Activated T-helper 17 cell treated with anti-CD3 and anti-CD28 coated beads, Interleukin-2, amount 50 U/mL, for 72 hours (primary cell): ENCODE measurements around the gene SAMSN1. TPM values are rescaled to one million over a fixed set of nuclear protein-coding genes. Genes with fewer than 3 reads are reported as not detected.
"Not testable (repeated sequence)": the region's sequence is repeated elsewhere in the genome, so short reads cannot be mapped to it uniquely, and the experiment has no call there.

ENCODE experiments used
- ATAC-seq: fragments of 150-1000 bp; cut with Tn5 transposase; replicated peaks from 2 replicates; pipeline ENCODE4 v1.10.0; 2021; ENCODE audit warnings: mild to moderate bottlenecking, moderate library complexity
- H3K27ac Mint-ChIP-seq: one replicate; pipeline ENCODE4 v1.8.0; 2022; ENCODE audit warnings: mixed read lengths
- H3K27me3 Mint-ChIP-seq: one replicate; pipeline ENCODE4 v1.8.0; 2022; ENCODE audit warnings: mixed read lengths
- H3K36me3 Mint-ChIP-seq: one replicate; pipeline ENCODE4 v1.8.0; 2022; ENCODE audit warnings: low read depth, mild to moderate bottlenecking, mixed read lengths
- H3K4me1 Mint-ChIP-seq: one replicate; pipeline ENCODE4 v1.8.0; 2022; ENCODE audit warnings: mixed read lengths
- H3K4me3 Mint-ChIP-seq: one replicate; pipeline ENCODE4 v1.8.0; 2022; ENCODE audit warnings: mild to moderate bottlenecking, mixed read lengths
- H3K9me3 Mint-ChIP-seq: one replicate; pipeline ENCODE4 v1.8.0; 2022; ENCODE audit warnings: mixed read lengths
- total RNA-seq, 2 donors: library from RNA; stranded (reverse); gene quantifications; one replicate each; pipeline ENCODE4 v1.2.3, GENCODE V29; 2022

SAMSN1 gene
- total RNA-seq, 2 donors from 2014 or later, result 76.9 to 93.3 TPM

DNA sequence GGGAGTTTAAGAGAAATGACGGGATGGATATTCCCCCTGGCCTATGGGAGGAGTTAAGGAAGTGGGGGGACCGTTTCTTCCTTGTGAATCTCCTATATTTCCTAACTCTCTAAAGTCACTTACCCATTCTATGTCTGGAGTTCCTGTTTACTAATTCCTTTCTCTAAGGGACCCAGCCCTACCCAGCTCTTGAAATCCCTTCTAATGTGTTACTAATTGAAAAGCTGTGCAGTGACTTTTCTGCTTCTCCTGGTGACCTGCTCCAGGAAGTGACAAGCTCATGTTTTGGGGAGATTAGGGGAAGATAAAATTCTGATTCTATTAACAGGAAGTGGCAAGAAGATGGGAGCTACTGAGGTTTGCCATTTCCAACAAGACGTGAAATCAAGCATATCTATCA lies 4.0 kb upstream of the SAMSN1 start:
- Mint-ChIP-seq H3K36me3 (peaks cover 13% of the 10 kb centered on the region), H3K27me3 (no peaks in the 10 kb centered on the region), H3K27ac (peak overlapping the region; percentile 93), H3K4me3 (peak overlapping the region; percentile 81), H3K4me1 (peaks cover 45% of the 10 kb centered on the region), H3K9me3 (no peaks in the 10 kb centered on the region)
- ATAC-seq, result no peak

DNA sequence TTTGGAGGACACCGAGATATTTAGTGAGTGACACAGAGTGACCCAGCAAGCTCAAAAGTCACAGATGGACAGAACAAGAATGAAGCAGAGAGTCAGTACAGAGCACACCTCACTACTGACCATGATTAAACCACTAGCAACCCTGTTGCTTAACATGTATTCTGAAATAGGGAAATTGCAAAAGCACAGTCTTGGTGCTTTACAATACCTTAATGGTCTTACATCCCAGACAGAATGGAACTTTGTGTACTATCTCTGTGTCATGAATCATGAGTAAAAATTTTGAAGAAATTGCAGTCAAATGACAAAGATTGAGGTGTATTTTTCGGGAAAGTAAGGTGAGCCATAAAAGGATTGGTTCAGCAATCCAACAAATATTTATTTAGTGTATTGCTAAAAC lies 2.7 kb upstream of the SAMSN1 start:
- Mint-ChIP-seq H3K27ac (peak overlapping the region; percentile 93), H3K4me3 (peak overlapping the region; percentile 81), H3K9me3 (no peaks in the 10 kb centered on the region), H3K4me1 (peaks cover 35% of the 10 kb centered on the region), H3K27me3 (no peaks in the 10 kb centered on the region), H3K36me3 (peaks cover 25% of the 10 kb centered on the region)
- no peak for ATAC-seq

DNA sequence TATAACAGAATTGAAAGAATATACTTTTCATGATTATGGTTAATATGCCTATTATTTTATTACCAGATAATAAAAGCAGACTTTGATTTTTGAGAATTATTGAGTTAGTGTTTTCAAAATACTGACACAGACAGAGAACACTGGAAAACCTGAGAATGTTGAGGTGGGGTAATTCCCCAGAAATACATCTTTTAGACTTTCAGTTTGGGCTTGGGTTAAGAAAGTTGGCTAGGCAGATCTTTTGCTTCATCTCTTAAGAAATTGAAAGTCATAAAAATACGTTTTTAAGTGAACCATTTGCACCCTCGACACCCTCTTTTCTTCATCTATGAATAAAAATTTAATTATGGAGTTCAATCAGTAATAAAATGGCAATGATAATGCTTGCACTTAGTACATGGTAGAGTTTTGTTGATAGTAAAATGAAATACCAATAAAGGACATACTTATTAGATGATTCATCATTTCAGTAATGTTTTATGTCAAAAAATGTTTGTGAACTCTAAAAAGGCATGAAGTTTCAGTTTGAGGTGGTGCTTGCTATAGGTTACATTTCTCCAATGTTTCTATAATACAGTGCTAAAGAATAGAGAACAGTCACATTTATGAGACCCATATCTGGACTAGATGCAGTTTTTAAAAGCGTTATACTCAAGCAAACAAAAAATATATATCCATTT lies 1.9 kb upstream of the SAMSN1 start:
- H3K27me3 Mint-ChIP-seq, result no peaks in the 10 kb centered on the region
- peak overlapping the region; percentile 81 for H3K4me3 Mint-ChIP-seq
- no peaks in the 10 kb centered on the region for H3K9me3 Mint-ChIP-seq
- H3K36me3 Mint-ChIP-seq, result peaks cover 27% of the 10 kb centered on the region
- peaks cover 35% of the 10 kb centered on the region for H3K4me1 Mint-ChIP-seq
- peak; percentile 73 for ATAC-seq
- H3K27ac Mint-ChIP-seq, result peak overlapping the region; percentile 93

DNA sequence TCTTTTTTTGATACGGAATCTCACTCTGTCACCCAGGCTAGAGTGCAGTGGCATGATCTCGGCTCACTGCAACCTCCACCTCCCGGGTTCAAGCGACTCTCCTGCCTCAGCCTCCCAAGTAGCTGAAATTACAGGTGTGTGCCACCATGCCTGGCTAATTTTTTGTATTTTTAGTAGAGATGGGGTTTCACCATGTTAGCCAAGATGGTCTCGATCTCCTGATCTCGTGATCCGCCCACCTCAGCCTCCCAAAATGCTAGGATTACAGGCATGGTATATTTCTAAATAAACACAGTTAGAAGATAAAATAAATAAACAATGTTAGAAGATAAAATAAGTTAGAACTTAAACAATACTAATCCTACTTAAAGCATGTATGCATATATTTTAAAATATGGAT lies 604 bp upstream of the SAMSN1 start:
- H3K9me3 Mint-ChIP-seq, H3K27me3 Mint-ChIP-seq, ATAC-seq: not testable (repeated sequence)
- peaks cover 38% of the 10 kb centered on the region for H3K36me3 Mint-ChIP-seq
- peak overlapping the region; percentile 93 for H3K27ac Mint-ChIP-seq
- H3K4me1 Mint-ChIP-seq, result peaks cover 35% of the 10 kb centered on the region
- peak overlapping the region; percentile 81 for H3K4me3 Mint-ChIP-seq

DNA sequence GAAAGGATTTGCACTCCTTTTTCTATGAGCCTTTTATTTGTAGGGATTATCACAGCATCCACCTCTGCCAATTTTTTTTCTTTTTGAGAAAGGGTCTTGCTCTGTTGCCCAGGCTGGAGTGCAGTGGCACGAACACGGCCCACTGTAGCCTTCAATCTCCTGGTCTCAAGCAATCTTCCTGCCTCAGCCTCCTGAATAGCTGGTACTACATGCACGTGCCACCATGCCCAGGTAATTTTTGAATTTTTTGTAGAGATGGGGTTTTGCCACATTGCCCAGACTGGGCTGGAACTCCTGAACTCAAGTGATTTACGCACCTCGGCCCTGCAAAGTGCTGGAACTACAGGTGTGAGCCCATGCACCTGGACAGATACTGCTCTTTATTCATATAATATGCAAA lies 2.1 kb downstream of the SAMSN1 start:
- no peak for ATAC-seq
- peak overlapping the region; percentile 81 for H3K4me3 Mint-ChIP-seq
- peak overlapping the region; percentile 93 for H3K27ac Mint-ChIP-seq
- H3K9me3 Mint-ChIP-seq, result no peaks in the 10 kb centered on the region
- H3K4me1 Mint-ChIP-seq, result peaks cover 23% of the 10 kb centered on the region
- H3K36me3 Mint-ChIP-seq, result peaks cover 65% of the 10 kb centered on the region
- no peaks in the 10 kb centered on the region for H3K27me3 Mint-ChIP-seq

DNA sequence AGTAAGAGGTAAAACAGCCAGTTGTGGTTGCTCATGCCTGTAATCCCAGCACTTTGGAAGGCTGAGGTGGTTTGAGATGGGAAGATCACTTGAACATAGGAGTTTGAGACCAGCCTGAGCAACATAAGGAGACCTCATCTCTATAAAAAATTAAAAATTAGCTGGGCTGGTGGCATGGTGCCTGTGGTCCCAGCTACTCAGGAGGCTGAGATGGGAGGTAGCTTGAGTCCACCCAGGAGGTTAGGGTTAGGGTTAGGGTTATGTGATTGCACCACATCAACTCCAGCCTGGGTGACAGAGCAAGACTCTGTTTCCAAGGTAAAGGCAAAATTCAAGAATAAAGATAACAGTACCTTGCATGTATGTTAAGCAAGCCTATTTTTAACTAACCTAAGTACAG lies 3.5 kb downstream of the SAMSN1 start:
- peaks cover 26% of the 10 kb centered on the region for H3K4me1 Mint-ChIP-seq
- H3K4me3 Mint-ChIP-seq, result peak overlapping the region; percentile 81
- peaks cover 79% of the 10 kb centered on the region for H3K36me3 Mint-ChIP-seq
- H3K27me3 Mint-ChIP-seq, result no peaks in the 10 kb centered on the region
- no peak for ATAC-seq
- H3K27ac Mint-ChIP-seq, result peak overlapping the region; percentile 83
- no peaks in the 10 kb centered on the region for H3K9me3 Mint-ChIP-seq

DNA sequence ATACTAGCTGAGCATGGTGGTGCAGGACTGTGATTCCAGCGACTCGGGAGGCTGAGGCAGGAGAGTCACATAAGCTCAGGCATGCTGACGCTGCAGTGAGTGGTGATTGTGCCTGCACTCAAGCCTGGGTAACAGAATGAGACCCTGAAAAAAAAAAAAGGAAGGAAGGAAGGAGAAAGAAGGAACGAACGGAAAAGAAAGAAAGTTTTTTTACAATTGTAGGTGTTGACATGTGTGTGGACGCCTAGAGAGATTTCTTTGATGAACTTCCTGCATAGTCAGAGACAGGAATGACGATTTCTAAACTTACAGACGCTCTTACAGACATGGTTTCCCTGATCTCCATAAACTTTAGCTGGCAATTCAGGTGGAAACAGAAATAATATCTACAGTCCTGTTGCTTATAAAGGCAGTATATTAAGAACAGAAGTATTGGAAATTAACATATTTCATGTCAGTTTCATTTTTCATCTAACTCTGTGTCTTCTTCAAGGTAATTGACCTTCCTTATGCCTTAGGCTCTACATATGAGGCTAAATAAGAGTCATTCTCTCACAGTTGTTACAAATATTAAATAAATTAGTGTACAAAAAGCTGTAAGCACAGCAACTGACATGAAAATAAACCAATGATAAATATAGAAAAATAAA lies 4.1 kb downstream of the SAMSN1 start:
- H3K4me1 Mint-ChIP-seq, result peaks cover 25% of the 10 kb centered on the region
- peak; percentile 50 for ATAC-seq
- H3K27me3 Mint-ChIP-seq, result no peaks in the 10 kb centered on the region
- H3K9me3 Mint-ChIP-seq, result peaks cover 4% of the 10 kb centered on the region
- H3K36me3 Mint-ChIP-seq, result peaks cover 86% of the 10 kb centered on the region
- peak overlapping the region; percentile 83 for H3K27ac Mint-ChIP-seq
- H3K4me3 Mint-ChIP-seq, result peak overlapping the region; percentile 81

DNA sequence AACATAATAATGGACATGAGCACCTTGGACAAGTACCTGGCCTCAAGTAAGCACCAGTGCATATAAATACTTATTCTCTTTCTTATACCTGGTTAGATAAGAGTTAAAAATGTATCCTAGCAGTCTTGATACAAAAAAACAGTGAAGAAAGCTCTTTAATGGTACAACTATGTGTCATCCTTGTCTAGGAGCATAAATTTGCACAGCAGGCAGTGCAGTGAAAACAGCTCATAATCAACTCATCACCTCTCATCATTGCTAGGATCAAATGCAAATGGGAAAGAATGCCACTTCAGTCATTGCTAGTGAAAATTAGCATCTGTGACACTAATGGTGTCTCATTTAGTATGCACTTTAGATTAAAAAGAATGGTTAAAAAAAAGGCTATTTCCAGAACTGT lies 7.6 kb downstream of the SAMSN1 start:
- Mint-ChIP-seq H3K4me3 (peak overlapping the region; percentile 81), H3K9me3 (peaks cover 6% of the 10 kb centered on the region), H3K27me3 (no peaks in the 10 kb centered on the region), H3K4me1 (peaks cover 39% of the 10 kb centered on the region), H3K36me3 (peaks cover 93% of the 10 kb centered on the region), H3K27ac (peak overlapping the region; percentile 93)
- peak; percentile 28 for ATAC-seq

DNA sequence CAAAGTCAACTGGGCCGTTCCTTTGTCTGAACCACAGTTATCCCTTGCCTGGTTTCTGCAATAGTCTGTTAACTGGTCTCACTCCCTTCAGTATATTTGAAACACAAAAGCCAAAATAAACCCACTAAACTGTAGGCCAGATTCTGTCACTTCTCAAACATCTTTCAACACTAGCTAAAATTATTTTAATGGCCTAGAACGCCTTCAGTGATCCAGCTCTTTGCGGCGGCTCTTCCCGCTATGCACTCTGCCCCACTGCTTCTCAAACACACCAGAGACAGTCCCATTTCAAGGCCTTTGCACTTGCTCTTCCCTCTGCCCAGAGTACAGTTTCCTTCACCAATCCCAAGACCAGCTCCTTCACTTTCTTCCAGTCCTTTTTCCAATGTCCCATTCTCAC lies 9.2 kb downstream of the SAMSN1 start:
- H3K27me3 Mint-ChIP-seq, result no peaks in the 10 kb centered on the region
- peaks cover 91% of the 10 kb centered on the region for H3K36me3 Mint-ChIP-seq
- H3K4me3 Mint-ChIP-seq, result peak overlapping the region; percentile 81
- H3K4me1 Mint-ChIP-seq, result peaks cover 43% of the 10 kb centered on the region
- no peak for ATAC-seq
- peak overlapping the region; percentile 93 for H3K27ac Mint-ChIP-seq
- peaks cover 6% of the 10 kb centered on the region for H3K9me3 Mint-ChIP-seq

DNA sequence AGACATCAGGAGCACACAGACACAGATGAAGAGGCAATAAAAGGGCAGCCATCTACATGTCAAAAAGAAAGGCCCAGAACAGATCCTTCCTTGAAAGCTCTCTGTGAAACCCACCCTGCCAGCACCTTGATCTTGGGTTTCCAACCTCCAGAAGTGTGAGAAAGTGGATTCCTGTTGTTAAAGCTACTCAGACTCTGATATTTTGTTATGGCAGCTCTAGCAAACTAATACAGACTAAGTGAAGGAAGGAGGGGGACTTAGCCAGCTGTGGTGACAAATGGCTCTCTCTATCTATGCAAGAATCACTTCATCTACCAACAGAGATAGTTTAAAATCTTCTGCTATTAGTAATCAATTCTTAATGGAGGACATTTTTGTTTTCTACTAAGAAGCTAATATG lies 10.4 kb downstream of the SAMSN1 start:
- peaks cover 46% of the 10 kb centered on the region for H3K4me1 Mint-ChIP-seq
- no peak for ATAC-seq
- H3K4me3 Mint-ChIP-seq, result peak overlapping the region; percentile 81
- H3K27ac Mint-ChIP-seq, result peak overlapping the region; percentile 95
- H3K27me3 Mint-ChIP-seq, result no peaks in the 10 kb centered on the region
- peaks cover 87% of the 10 kb centered on the region for H3K36me3 Mint-ChIP-seq
- H3K9me3 Mint-ChIP-seq, result peaks cover 6% of the 10 kb centered on the region

DNA sequence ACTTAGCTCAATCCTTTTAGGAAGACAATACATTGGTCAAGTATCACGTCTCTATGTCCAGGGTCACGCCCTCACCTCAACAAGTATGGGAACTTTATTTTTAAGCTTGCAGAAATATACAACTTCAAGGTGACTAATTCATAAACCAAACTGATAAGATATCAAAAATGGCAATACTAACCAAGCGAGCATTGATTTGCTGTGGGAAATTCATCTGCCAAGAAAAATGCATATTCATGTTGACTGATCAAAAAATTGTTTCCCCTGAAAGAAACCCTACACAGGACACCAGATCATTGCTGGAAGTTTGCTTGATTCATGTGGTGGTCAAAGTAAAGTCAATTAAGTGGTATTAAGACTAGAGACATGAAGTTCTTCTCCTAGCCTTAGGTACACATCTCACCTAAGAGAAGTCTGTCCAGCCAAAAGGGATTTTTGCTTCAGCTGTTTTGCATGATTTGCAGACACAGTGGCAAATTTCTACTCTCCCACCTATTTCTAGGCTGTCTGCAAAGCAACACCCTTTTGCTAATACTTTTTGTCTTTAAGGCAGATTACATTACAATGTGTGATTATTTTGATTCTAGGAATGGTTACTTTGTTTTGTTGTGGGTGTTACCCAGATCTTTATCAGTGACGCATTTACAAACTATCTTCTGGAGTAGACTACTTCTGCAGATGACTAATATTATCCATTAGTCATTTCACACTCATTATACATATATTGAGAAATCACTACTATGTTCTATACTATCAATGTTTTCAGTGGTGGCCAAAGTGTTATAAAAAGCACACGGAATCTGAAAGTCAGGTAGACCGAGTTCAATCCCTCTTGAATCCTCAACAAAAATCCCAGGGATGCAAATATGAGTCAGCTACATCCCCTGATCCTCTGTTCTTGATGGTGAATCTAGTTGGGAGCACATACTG lies 12.4 kb downstream of the SAMSN1 start:
- no peaks in the 10 kb centered on the region for H3K27me3 Mint-ChIP-seq
- peak overlapping the region; percentile 95 for H3K27ac Mint-ChIP-seq
- ATAC-seq, result peak; percentile 81
- peaks cover 79% of the 10 kb centered on the region for H3K36me3 Mint-ChIP-seq
- peaks cover 46% of the 10 kb centered on the region for H3K4me1 Mint-ChIP-seq
- H3K9me3 Mint-ChIP-seq, result peaks cover 6% of the 10 kb centered on the region
- H3K4me3 Mint-ChIP-seq, result peak overlapping the region; percentile 81

DNA sequence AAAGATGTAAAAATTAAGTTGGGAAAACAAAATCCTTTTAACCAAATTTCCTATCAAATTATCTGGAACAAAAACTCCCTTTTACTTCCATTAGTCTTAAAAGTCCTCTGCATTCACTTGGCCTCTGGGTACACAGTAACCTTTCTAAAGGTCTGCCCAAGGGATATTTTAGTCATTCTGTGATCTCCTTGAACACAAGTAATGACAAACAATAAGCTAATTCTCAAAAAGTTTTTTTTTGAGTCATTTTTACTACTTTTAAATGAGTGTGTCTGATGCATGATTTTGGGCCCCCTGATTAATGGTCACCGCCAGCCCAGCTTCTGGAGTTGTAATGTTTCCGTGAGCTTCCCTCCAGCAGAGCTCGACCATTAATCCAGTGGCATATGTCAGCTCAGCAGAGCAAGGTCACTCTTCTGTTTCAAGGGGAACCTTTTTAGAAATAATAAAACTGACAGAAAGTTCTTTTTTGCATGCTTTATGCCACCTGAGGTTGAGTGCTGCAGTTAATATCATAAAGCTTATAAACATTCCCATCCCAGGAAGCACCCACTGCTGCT lies 14.3 kb downstream of the SAMSN1 start:
- ATAC-seq, result peak; percentile 8
- H3K36me3 Mint-ChIP-seq, result peaks cover 74% of the 10 kb centered on the region
- no peaks in the 10 kb centered on the region for H3K27me3 Mint-ChIP-seq
- peaks cover 48% of the 10 kb centered on the region for H3K4me1 Mint-ChIP-seq
- H3K9me3 Mint-ChIP-seq, result no peaks in the 10 kb centered on the region
- H3K4me3 Mint-ChIP-seq, result peak overlapping the region; percentile 78
- H3K27ac Mint-ChIP-seq, result peak overlapping the region; percentile 95

DNA sequence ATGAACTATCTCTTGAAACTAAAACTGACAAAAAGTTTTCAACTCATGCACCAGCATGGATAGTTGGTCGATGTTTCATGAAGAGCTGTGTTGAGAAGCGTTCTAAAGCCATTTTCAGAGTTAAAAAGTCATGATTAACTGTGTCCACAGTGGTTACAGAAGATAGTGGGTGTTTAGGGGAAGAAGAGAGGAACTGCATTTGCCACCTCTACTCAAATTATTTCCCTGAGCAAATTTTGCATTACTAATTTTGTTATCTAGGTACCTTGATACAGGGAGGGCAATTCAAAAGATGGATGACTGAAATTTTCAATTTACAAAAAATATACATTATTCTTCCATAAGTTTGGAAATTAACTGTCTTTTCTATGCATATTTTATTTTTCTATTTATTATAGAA lies 15.5 kb downstream of the SAMSN1 start:
- peak overlapping the region; percentile 67 for H3K4me3 Mint-ChIP-seq
- peaks cover 66% of the 10 kb centered on the region for H3K36me3 Mint-ChIP-seq
- no peak for ATAC-seq
- no peaks in the 10 kb centered on the region for H3K9me3 Mint-ChIP-seq
- peak overlapping the region; percentile 85 for H3K27ac Mint-ChIP-seq
- H3K27me3 Mint-ChIP-seq, result no peaks in the 10 kb centered on the region
- H3K4me1 Mint-ChIP-seq, result peaks cover 45% of the 10 kb centered on the region

DNA sequence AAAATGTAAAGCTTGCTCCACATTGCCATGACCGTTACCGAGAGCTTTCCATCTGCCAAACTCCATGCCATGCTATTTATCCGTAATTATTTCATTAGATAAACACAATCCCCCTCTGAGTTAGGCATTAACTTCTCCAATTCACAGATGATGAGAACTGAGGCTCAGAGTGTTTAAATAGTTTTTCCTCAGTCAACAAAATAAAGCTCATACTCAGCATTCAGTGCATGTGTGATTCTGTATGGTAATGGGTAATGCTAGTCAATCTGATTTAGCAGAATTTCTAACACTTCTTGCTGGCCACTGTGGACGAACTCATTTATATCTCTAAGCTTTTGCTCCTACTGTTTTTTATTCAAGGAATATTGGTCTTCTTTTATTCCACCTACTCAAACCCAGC lies 17.3 kb downstream of the SAMSN1 start:
- peaks cover 43% of the 10 kb centered on the region for H3K4me1 Mint-ChIP-seq
- no peaks in the 10 kb centered on the region for H3K9me3 Mint-ChIP-seq
- H3K27me3 Mint-ChIP-seq, result no peaks in the 10 kb centered on the region
- H3K4me3 Mint-ChIP-seq, result peak overlapping the region; percentile 89
- no peak for ATAC-seq
- peaks cover 61% of the 10 kb centered on the region for H3K36me3 Mint-ChIP-seq
- peak overlapping the region; percentile 99 for H3K27ac Mint-ChIP-seq
